CD1c-positive myeloid dendritic cell (primary cell): ENCODE measurements around the gene LRRFIP1.

Source experiments
- DNase-seq: peaks from one replicate; pipeline ENCODE4 v3.0.0-alpha.2; 2016; ENCODE audit errors: extremely low spot score

Gene LRRFIP1

DNA sequence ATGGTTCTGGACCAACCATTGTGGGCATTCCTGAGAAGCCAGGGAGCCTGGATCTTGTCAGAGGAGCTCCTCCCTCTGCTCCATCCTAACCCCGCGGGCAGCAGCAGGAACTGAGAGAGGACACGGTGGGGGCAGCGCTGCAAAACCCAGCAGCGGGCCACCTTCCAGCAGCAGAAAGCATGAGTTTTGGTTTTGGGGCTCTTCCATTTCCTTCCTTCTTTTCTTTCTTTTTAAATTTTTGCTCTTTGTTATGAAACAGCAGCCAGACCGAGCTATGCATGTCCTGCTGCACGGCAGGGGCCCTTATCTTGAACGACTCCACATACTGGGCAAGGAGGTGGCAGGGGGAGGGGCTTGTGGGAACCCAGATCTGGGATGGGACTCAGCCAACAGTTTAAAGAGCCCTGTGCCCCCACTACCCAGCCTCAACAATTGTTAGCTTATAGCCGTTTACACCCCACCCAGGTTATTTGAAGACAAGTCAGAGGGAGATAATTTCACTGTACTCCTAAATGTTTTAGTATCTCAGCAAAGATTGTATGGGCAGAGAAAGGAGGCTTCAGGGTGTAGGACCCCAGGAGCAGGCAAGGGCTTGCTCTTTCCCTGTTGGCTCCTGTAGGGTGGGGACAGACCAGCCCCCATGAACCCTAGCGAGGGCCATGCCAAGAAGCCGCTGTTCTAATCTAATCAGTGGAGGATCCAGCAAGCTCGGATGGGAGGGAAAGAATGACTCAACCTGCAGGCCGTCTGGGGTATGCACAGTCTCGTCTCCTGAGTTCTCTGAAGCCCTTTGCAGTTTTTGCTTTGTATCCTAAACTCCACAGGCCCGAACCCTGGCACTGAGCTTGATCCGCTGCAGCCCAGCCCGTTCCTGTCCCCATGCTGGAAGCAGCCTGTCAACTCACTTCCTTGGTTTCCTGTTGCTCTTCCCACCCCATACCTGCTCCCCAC, 75.3 kb downstream of the LRRFIP1 start:
- DNase-seq, result peak; percentile 81

GRCh38 chr2:237704501-237705434, 77.4 kb downstream of the LRRFIP1 start:
- peak; percentile 77 for DNase-seq

- DNase-seq, result no peak
Observed at GRCh38 chr2:237706257-237706656, 78.9 kb downstream of the LRRFIP1 start.

- DNase-seq, result no peak
Observed at GRCh38 chr2:237708065-237708398, 80.6 kb downstream of the LRRFIP1 start.

- no peak for DNase-seq
Observed at GRCh38 chr2:237708491-237708890, 81.1 kb downstream of the LRRFIP1 start.

DNA sequence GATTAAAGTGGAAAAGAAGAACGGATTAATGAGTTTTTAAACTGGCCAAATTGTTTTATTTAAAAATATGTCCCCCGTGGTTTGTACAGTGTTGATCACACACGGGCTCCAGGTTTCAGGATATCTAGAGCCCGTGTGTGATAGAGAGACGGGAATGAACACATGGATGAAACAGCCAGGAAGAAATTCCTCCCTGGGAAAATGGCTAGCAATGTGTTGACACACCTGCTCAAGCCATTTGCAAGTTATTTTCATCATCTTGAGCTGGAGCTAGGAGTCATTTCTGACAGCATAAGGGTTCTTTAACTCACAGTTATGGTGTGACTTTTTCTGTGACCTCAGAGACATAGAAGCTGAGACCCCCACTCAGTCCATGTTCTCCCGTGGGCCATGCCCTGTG, 81.6 kb downstream of the LRRFIP1 start:
- no peak for DNase-seq

- no peak for DNase-seq
Observed at GRCh38 chr2:237711458-237712150, 84.2 kb downstream of the LRRFIP1 start.

DNA sequence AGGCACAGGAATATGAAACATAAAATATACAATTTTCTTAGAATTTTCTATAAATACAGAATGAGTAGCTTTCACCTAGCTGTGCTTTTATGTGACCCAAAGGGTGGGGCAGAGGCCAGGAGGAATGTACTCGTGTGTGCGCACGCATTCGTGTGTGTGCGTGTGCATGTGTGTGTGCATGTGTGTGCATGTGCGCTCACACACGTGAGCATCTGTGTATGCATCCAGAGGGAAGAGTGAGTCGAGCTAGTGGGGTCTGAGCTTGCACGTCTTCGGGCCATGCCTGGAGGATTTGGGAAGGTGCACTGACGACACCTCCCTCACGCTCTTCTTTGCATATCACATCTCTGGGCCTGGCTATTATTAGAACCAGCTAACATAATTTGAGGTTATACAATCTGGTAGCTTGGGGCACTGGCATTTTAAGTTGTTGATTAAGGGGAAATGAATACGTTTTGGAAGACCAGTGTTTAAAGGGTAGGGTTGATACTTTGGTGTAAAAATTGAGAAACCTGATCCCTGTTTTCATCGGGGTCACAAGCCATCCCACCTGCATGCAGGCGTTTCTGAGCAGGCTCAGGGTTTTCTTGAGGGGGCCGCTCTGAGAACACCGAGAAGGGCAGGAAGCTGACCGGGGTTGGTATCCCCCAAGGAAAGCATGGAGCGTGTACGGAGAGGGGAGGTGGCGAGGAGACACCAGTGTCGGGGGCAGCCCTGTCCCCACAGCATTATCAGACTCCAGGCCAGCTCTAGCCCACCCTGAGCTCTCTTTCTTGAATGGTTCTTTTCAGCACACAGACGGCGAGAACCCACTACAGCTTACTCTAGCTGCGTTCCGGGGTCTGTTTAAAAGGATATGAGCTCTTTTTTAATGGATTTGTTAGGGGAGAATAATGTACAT, 85.3 kb downstream of the LRRFIP1 start:
- DNase-seq, result no peak

DNA sequence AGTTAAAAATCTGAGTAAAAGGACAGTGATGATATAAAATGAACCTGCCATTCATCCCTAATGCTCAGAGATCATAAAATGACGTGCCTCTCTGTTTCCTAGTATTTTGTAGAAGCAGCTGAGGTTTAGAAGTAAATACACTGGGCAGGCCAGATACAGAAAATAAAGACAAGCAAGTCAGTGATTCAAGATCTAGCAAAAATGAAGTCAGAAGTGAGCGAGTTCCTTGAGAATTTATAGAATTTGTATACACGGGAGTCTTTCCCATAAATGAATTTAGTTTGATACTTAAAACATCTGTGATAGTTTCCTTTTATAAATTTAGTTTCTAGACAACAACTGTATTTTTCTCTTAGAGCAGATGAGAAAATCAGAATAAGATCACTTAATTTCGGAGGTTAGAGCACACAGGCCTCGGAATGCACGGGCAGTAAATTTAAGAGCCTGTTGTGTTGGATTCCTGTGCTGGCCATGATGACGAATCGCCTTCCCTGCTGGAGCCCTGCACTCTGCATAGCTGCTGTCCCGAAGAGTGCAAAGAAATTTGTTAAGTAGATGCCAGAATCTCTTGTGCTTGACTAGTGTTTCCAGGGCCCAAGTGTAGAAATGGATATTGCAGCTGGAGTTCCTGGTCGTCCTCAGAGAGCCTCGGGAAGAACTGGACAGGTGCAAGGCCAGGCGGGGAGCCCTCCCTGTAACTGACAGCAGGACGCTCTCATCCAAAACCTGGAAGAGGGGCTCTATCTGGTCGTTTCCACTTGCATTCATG, 87.5 kb downstream of the LRRFIP1 start:
- DNase-seq, result no peak

DNA sequence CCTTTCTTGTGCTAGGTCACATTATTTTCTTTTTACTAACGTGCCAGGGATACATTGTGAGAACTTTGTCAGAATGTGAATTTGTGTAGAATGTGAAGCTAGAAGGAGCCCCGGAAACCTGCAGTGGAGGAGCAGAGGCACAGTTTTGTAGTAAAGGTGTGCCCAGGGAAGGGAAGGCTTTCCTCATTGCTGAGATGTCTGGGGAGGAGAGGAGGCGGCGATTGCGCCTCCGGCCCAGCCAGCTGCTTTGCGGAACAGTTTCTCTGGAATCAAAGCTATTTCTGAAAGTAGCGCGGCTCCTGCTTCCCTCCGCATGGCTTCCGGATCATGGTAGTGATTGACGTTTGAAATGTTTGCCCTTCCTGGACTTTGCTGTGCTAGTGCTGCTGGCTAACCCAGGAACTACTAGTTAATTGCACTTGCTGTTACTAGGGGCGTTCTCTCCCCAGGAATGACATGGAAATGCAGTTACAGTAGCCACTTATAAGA, 88.1 kb downstream of the LRRFIP1 start:
- DNase-seq, result peak; percentile 75

DNA sequence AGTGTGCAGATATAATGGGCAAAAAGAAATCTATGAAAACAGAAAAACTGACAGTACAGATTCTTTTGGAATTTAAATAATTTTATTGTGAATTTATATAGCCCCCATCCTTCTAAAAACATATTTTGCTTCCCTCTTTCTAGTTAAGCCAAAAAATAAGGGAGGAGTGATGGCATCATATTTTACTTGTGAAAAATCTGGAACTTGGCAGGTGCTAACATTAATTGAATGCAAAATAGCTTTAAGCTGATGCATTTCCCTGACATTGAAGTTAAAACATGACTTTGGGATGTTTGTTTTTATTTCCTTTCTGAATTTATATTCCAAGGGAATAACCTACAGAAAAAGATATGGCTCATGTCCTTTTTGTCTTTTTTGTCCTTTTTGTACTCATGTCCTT, 88.6 kb downstream of the LRRFIP1 start:
- DNase-seq, result no peak

DNA sequence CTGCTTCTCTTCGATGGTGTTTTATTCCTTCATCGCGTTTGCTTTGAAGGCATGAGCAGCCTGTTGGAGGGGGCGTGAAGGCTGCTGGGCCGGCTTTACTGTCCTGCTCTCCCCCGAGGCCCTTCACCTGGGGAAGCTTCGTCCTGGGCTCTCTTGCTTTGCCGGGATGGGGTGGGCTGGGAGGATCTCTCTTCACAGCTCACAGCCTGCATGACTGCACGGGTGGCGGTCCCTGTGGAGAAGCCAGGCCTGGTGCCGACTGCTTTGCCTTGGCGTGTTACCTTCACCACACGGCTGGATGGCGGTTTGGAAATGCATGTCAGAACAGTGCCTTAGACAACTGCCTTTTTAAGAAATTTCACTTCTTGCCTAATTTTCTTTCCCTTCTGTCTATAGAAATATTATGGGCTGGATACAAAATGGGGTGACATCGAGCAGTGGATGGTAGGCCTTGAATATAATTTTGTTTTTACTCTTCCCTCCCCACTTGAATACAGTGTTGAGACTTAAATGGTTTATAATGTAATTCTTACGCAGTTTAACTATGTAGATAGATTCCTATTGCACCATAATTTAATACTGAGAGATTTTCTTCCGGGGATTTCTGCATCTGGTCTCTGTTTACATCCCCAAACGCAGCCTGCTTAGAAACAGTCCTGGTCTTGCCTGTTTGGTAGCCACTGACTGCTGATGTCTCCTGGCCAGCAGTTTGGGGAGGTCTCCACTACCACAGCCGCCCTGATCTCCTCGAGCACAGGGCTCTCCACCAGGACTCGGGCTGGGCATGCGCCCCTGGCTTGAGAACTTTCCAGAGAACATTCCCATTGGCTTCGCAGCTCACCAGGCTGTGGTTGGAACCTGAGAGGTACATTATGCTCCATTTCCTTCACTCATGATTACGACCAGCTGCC, 90.2 kb downstream of the LRRFIP1 start:
- no peak for DNase-seq

DNA sequence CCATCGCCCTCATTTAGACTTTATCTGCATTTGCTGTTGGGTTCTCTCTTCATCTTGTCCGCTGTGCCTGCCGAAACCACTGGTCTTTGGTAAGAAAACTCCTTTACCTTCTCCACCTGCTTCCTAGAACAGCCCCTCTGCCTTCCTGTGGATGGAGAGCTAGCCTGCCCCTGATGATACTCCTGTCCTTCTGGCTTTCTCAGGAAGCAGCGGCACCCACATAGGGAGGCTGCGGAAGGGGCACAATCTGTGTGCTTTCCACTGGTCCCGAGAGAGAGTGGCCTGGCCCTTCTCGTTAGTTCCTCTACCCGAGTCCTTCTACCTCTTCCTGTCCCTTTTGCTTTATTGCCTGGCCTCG, 90.9 kb downstream of the LRRFIP1 start:
- DNase-seq, result no peak

- no peak for DNase-seq
Observed at GRCh38 chr2:237720444-237720843, 93.1 kb downstream of the LRRFIP1 start.

DNA sequence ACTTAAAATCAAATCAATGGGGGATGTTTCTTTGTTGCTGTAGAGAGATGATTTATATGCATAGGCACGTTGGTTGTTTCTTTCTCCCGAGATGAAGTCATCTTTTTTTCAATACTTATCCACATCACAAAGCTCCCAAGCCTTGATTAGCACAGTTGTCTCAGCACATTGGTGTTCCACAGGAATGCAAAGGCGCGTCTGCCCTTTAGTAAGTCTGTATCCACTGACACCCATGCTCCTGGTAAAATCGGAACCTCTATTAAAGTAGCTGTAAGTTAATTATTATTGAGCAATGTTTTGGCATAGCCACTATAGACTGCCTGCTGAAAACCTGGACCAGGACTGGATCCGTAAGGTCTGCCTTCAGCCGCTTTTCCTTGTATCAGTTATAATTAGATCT, 93.6 kb downstream of the LRRFIP1 start:
- no peak for DNase-seq

GRCh38 chr2:237721458-237721857, 94.1 kb downstream of the LRRFIP1 start:
- DNase-seq, result no peak

- no peak for DNase-seq
Observed at GRCh38 chr2:237722616-237723015, 95.2 kb downstream of the LRRFIP1 start.

DNA sequence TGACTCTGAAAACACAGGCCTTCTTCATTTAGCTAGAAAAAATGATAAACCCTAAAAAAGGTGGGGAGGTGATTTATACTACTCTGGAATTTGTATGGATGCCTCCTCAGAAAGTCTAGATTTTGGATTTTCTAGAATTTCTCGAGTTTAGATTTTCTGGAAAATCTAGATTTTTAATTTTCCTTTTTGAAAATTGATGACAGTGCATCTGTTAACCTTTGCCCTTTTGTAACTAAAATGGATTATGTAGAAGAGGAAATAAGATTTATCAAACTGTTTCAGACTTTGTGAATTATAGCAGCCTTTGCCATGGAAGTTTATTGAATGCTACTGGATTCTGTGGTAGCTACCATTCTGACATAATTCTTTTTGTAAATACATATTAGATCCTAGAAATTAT, 95.6 kb downstream of the LRRFIP1 start:
- DNase-seq, result no peak

DNA sequence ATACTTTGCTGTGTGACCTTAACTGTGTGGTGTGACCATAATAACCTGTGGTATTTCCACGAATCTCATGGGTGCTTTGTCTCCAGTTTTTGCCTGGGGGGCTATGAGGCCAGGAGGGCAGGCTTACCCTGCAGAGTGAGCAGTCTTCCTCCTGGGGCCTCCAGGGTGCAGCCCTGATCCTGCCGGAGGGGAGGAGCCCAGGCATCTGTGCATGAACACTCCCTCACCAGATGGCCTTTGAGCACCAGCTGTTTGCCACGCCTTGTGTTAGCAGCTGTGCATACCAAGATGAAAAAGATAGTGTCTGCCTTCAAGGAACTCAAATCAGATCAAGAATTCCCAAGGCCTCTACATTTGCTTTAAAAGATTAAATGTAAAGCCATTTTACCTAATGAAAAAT, 96.2 kb downstream of the LRRFIP1 start:
- DNase-seq, result no peak
